ENCODE data around the gene GALR3.

- TF ChIP-seq, protein P1, sequence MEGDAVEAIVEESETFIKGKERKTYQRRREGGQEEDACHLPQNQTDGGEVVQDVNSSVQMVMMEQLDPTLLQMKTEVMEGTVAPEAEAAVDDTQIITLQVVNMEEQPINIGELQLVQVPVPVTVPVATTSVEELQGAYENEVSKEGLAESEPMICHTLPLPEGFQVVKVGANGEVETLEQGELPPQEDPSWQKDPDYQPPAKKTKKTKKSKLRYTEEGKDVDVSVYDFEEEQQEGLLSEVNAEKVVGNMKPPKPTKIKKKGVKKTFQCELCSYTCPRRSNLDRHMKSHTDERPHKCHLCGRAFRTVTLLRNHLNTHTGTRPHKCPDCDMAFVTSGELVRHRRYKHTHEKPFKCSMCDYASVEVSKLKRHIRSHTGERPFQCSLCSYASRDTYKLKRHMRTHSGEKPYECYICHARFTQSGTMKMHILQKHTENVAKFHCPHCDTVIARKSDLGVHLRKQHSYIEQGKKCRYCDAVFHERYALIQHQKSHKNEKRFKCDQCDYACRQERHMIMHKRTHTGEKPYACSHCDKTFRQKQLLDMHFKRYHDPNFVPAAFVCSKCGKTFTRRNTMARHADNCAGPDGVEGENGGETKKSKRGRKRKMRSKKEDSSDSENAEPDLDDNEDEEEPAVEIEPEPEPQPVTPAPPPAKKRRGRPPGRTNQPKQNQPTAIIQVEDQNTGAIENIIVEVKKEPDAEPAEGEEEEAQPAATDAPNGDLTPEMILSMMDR (IDR thresholded peaks at IDR 0.05) = no peak
- TF ChIP-seq POLR2AphosphoS5 (IDR thresholded peaks at IDR 0.05) (no peak), POLR2A (IDR thresholded peaks at IDR 0.05) (no peak)
These were observed 17.3 kb upstream of the GALR3 start for GRCh38 chr22:37805810-37806277.
